ENCODE measurements around the gene ZWILCH.

- TF ChIP-seq EZH2 (IDR thresholded peaks at IDR 0.05) (no peak), CTCF (IDR thresholded peaks at IDR 0.05) (no peak)
Observed at GRCh38 chr15:66587749-66588148, 82.6 kb downstream of the ZWILCH start.
